Mucosa of stomach (tissue), 1 donor: Measurements from ENCODE around the gene PHKA2.

Experiments used
- H3K27me3 ChIP-seq: one replicate; pipeline ENCODE4 v1.7.0; 2013; ENCODE audit warnings: mild to moderate bottlenecking, low read length; ENCODE audit not compliant: control insufficient read depth, insufficient read depth
- H3K36me3 ChIP-seq: one replicate; pipeline ENCODE4 v1.7.0; 2013; ENCODE audit warnings: low read length; ENCODE audit not compliant: control insufficient read depth, insufficient read depth
- H3K4me1 ChIP-seq: one replicate; pipeline ENCODE4 v1.7.0; 2013; ENCODE audit warnings: mild to moderate bottlenecking, low read length; ENCODE audit not compliant: control insufficient read depth, insufficient read depth
- H3K4me3 ChIP-seq: one replicate; pipeline ENCODE4 v1.7.0; 2013; ENCODE audit warnings: low read length
- H3K9ac ChIP-seq: one replicate; pipeline ENCODE4 v1.7.0; 2013; ENCODE audit warnings: mild to moderate bottlenecking, low read length, moderate library complexity
- H3K9me3 ChIP-seq: one replicate; pipeline ENCODE4 v1.7.0; 2013; ENCODE audit warnings: mild to moderate bottlenecking, low read length, moderate library complexity; ENCODE audit not compliant: control insufficient read depth
- donor health status: Pancreatic carcinoma.

Gene PHKA2

DNA sequence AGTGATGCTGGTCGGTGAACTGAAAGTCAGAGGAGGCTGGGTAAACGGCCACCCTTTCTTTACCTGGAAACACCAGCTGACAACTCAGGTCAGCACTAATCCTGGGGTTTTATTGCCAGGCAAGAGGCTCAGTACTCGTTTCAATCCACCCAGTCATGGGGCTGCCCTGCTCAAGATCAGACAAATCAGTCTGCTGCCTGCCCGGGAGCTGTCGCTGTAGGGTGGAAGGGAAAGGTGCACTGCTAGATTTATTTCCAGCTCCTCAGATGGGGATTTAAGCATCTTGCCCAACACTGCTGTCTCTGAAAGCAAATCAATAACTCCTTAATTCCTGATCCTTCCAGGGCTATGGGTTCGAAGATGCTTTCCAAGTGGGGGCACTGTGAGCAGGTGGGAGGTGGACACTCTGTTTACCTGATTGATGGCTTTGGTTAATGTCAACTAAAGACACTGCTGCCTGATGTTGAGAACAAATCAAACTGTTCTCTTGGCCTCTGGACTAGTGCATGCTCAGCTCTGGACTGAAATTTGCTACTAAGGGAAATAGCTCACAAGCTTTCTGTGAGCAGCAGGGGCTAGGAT lies 59.3 kb downstream of the PHKA2 start:
- no peaks in the 10 kb centered on the region for H3K36me3 ChIP-seq
- H3K9me3 ChIP-seq = no peaks in the 10 kb centered on the region
- no peaks in the 10 kb centered on the region for H3K4me1 ChIP-seq
- no peak overlapping the region for H3K9ac ChIP-seq
- H3K27me3 ChIP-seq = no peaks in the 10 kb centered on the region
- no peak overlapping the region for H3K4me3 ChIP-seq

DNA sequence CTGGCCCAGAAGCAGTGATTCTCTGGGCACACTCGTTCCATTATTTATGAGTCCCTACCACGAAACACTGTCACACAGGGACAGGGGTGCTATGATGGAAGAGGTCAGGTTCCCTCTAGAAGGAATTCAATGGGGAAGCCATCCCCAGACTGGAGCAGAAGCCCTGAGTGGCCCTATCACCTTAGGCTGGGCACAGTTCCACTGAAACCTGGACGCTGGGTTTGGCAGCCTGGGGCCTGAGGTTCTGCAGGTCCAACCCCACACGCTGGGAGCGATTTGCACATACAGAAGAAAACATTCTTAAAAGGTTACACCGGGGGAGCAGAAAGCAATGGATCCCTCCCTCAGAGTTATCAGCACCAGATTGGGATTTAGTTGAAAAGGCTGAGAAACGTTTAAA lies 63.3 kb downstream of the PHKA2 start:
- H3K9ac ChIP-seq = no peak overlapping the region
- H3K27me3 ChIP-seq = no peaks in the 10 kb centered on the region
- H3K4me1 ChIP-seq = no peaks in the 10 kb centered on the region
- no peaks in the 10 kb centered on the region for H3K36me3 ChIP-seq
- H3K9me3 ChIP-seq = no peaks in the 10 kb centered on the region
- no peak overlapping the region for H3K4me3 ChIP-seq

DNA sequence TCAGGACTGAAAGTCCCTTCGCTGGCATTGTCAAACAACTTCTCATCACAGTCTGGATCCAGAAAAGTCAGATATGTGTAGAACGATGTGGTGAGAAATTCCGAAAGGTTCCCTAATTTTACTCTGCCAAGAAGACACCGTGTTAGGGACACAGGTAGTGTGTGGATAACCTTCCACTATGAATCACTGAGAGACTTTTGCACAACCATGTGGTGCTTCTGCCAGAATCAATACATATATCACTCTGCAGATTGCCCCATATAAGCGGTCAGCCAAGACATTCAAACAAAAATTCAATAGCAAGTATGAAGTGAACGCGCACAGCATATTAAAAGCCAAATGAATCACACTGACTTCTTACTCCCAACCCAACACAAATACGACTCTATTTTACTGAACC lies 63.8 kb downstream of the PHKA2 start:
- no peaks in the 10 kb centered on the region for H3K27me3 ChIP-seq
- no peaks in the 10 kb centered on the region for H3K4me1 ChIP-seq
- no peak overlapping the region for H3K9ac ChIP-seq
- H3K9me3 ChIP-seq = no peaks in the 10 kb centered on the region
- H3K36me3 ChIP-seq = no peaks in the 10 kb centered on the region
- no peak overlapping the region for H3K4me3 ChIP-seq

DNA sequence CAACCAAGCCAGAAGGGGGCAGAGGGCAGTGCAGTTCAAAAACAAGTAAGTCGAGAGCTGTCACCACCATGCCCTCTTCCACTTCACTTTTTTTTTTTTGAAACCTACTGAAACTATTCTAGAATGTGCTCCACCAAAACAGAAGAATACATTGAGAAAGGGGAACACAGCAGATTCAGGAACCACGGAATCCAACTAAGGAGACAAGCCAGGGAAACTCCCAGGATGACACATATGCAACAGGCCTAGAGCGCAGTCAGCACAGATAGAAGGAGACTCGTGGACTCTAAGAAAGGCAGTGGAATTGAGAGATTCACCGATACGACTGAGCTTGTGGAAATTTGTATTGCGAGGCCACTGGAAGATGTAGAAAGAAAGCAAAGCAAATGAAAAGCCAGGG lies 66.1 kb downstream of the PHKA2 start:
- no peaks in the 10 kb centered on the region for H3K36me3 ChIP-seq
- no peaks in the 10 kb centered on the region for H3K27me3 ChIP-seq
- no peak overlapping the region for H3K9ac ChIP-seq
- H3K4me1 ChIP-seq = no peaks in the 10 kb centered on the region
- H3K4me3 ChIP-seq = no peak overlapping the region
- no peaks in the 10 kb centered on the region for H3K9me3 ChIP-seq

DNA sequence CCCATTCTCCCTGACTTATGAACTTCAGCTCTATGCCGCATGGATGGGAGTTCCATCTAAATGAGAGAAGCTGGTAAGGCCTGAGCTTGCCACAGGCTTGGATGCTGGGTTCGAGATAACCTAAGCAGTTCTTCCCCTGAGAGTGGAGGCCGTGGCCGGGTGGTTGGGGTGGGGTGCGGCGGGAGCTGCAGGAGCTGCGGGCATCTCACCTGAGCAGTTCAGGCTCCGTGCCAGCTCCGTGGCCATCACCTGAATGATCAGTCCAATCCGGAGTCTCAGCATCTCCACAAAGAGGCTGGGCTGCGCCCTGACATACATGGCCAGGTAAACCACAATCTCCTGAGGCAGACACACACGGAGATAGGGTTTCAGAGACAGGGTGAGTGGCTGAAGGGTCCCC lies 77.6 kb downstream of the PHKA2 start:
- Histone ChIP-seq H3K27me3 (no peaks in the 10 kb centered on the region), H3K4me3 (no peak overlapping the region), H3K36me3 (no peaks in the 10 kb centered on the region), H3K4me1 (no peaks in the 10 kb centered on the region), H3K9me3 (no peaks in the 10 kb centered on the region), H3K9ac (no peak overlapping the region)

DNA sequence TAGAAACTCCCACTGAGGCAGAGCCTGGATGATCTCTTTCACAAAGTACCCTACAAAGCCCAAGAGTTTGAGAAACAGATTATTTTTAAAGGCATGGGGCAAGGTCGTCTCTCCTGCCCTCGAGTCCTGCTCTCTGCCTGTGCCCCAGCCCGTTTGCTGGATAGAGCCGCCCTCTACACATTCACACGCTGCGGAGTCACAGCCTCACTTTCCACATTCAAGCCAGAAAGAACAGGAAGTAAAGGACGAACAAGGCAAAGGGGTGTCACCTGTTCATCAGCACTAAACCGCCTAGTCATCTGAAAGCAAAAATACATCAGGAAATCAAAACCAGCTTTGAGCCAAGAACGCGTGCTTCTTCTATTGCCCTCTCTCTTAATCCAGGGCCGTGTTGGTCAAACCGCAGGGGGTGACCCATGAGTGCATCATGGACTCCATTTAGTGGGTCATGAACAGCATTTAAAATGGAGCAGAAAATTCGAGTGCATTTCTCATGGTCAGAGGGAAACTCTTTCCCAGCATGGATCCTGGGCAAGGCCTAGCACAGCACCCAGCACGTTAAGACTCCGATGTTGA lies 83.4 kb downstream of the PHKA2 start:
- no peak overlapping the region for H3K4me3 ChIP-seq

DNA sequence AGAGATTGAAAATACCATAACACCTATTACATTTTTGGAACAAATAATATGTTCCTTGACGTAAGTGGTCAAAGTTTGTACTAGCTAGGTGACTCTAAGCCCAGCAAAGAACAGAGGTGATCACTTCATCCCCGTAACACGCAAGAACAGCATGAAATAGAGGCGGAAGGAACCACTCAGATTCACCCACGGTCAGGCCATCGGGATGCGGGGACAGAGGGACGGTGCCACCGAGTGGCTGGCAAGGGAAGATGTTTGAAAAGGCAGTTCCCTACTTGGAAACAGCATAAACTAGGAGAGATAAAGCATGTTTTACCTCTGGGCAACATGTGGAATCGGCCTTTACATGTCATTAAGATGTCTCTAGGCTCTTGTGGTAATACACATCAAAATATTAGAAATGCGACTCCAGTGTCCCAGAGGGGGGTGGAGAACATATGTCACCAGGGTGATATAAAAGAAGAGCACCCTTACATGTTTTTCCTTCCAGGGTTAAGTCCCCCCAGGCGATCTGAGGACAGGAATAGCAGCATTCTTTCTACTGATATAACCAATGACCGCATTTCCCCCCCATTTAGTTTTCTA lies 84.0 kb downstream of the PHKA2 start:
- Histone ChIP-seq H3K9ac (no peak overlapping the region), H3K27me3 (no peaks in the 10 kb centered on the region), H3K9me3 (no peaks in the 10 kb centered on the region), H3K36me3 (no peaks in the 10 kb centered on the region), H3K4me1 (no peaks in the 10 kb centered on the region), H3K4me3 (no peak overlapping the region)

More for the DNA sequence above, 83.4 kb downstream of the PHKA2 start:
- no peaks in the 10 kb centered on the region for H3K4me1 ChIP-seq
- H3K27me3 ChIP-seq = no peaks in the 10 kb centered on the region
- H3K9me3 ChIP-seq = no peaks in the 10 kb centered on the region
- no peaks in the 10 kb centered on the region for H3K36me3 ChIP-seq
- H3K9ac ChIP-seq = no peak overlapping the region

DNA sequence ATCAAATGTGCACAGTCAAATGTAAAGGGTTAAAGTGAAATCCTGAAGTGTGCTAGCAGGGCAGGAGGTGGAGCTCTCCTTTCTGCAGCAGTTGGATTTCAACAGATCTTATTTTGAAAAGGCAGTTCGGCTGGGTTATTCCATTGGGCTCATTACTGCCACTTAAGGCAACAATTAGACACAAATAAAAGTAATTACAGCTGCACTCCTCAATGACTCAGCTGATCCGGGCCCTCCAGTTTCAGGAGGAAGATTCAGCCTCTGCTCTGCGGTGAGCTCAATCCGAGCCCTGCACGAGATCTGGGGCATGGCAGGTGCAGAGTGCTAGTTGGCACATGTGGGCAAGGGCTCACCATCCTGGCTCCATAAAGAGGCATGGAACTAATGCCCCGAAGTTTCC lies 85.4 kb downstream of the PHKA2 start:
- H3K4me1 ChIP-seq = no peaks in the 10 kb centered on the region
- no peaks in the 10 kb centered on the region for H3K36me3 ChIP-seq
- H3K4me3 ChIP-seq = no peak overlapping the region
- no peak overlapping the region for H3K9ac ChIP-seq
- H3K9me3 ChIP-seq = no peaks in the 10 kb centered on the region
- no peaks in the 10 kb centered on the region for H3K27me3 ChIP-seq

DNA sequence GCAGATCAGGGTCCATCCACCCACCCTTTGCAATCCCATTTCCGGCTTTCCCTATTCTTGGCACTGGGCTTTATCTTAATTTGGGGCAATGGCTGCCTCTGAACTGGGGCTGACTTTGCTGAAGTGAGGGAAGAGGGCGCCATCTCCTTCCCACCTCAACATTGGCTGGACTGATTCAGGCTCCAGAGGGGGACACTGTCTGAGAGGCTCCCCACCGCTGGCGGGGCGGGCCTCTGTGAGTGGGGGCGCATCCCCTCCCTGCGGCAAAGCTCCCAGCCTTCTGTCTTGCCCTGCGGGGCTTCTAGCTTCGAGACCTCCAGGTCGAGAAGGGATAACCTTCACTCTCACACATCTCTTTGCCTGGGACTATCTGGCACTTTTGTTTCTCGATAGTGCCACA lies 85.8 kb downstream of the PHKA2 start:
- Histone ChIP-seq H3K27me3 (no peaks in the 10 kb centered on the region), H3K36me3 (no peaks in the 10 kb centered on the region)

DNA sequence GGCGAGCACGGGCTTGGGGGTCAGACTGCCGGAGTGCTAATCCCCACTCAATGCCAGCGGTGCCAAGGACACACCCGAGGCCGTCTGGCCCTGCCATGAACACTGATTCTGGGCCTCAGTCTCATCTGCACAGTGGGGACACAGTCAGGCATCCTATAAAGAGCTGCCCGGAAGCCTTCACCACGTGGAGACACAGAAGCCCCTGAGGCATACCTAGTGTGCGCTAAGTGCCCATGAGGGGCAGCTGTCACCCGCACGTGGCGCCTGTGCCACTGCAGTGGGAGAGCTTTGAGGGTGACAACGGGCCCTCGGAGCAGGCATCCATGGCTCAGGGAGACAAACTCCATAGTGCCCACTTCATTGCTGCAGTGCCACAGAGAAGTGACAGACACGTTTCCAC lies 86.3 kb downstream of the PHKA2 start:
- no peak overlapping the region for H3K9ac ChIP-seq
- no peaks in the 10 kb centered on the region for H3K4me1 ChIP-seq
- no peaks in the 10 kb centered on the region for H3K36me3 ChIP-seq
- no peaks in the 10 kb centered on the region for H3K27me3 ChIP-seq
- no peaks in the 10 kb centered on the region for H3K9me3 ChIP-seq
- no peak overlapping the region for H3K4me3 ChIP-seq

More for the DNA sequence above, 85.8 kb downstream of the PHKA2 start:
- Histone ChIP-seq H3K4me1 (no peaks in the 10 kb centered on the region), H3K9me3 (no peaks in the 10 kb centered on the region), H3K4me3 (no peak overlapping the region), H3K9ac (no peak overlapping the region)

DNA sequence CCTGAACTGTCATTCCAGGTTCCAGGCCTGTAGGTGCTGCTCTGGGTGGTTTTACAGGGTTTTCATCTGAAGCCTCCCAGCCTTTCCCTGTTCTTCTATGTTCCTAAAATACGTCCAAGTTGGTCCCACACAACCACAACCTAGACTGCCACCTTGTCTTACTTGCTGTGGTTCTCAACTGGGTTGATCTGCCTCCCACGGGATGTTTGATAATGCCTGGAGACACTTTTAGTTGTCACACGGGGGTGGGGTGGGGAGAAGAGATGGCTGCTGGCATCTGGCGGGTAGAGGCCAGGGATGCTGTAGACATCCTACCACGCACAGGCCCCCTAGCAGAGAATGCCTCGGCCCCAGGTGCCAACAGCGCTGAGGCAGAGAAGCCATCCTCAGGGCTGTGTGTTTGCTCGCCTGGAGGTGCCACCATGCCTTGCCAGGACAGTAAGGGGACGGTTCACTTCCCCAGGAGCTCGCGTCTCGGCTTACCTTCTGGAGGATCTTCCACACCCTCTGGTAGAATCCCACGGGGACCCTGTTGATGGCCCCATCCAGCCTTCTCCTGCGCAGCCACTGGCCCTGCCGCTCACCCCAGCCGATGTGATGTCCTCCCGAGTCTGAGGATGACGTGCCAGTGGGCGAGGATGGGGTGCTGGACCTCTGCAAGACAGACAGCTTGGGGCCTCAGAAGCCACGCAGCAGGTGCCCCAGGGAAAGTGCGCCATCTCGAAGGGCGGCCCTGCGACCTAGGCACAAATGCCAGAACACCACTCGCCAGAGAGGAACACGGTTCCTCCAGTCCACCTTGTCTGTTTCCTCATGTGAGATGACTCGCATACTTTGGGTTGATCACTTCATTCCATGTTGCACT lies 87.0 kb downstream of the PHKA2 start:
- Histone ChIP-seq H3K9me3 (no peaks in the 10 kb centered on the region), H3K9ac (no peak overlapping the region), H3K36me3 (no peaks in the 10 kb centered on the region)

More for the DNA sequence above, 87.0 kb downstream of the PHKA2 start:
- Histone ChIP-seq H3K27me3 (no peaks in the 10 kb centered on the region), H3K4me1 (no peaks in the 10 kb centered on the region), H3K4me3 (no peak overlapping the region)
